Measurements from ENCODE around the gene PDE8B. TPM values are rescaled to one million over a fixed set of nuclear protein-coding genes. Genes with fewer than 3 reads are reported as not detected.

PDE8B gene
- total RNA-seq, 1 donor from 2014 or later, result 5.9 TPM

DNA sequence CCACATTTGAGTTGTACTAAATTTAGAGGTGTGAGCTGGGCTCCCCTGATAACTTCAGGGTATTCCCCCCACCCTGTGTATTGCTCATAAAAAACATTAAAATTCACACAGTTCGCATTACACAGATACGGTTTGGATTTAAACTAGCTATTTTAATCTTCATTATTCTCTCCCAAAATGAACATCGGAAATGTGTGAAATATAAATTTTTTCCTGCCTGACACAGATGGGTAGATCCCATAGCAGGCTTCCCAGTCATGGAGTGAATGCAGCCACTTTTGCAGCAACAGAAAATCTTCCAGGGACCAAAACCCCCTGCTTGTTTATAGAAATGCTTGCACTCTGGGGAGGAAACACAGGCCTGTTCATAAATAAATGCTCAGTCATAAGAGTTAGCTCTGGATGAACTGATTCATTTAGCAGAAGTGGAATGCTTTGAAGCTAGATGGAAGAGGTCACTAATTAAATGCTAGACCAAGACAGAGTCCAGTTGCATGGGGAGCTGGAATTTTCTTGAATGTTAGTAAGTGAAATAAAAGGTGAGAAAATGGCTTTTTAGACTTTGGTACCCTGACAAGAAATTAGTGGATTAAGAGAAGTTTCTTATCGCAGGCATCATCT lies 115.6 kb downstream of the PDE8B start:
- no peaks in the 10 kb centered on the region for H3K9me3 ChIP-seq (replicated peaks)
- no peak overlapping the region for H3K4me3 ChIP-seq
- H3K27ac ChIP-seq (replicated peaks), result no peak overlapping the region
- H3K27me3 ChIP-seq (ENCODE audit: low read depth), result no peaks in the 10 kb centered on the region
- no peaks in the 10 kb centered on the region for H3K36me3 ChIP-seq
- intact Hi-C loops (cut with micrococcal nuclease), result no loop called here
- no peaks in the 10 kb centered on the region for H3K4me1 ChIP-seq
- DNase-seq, result no peak
- TF ChIP-seq, protein P1, sequence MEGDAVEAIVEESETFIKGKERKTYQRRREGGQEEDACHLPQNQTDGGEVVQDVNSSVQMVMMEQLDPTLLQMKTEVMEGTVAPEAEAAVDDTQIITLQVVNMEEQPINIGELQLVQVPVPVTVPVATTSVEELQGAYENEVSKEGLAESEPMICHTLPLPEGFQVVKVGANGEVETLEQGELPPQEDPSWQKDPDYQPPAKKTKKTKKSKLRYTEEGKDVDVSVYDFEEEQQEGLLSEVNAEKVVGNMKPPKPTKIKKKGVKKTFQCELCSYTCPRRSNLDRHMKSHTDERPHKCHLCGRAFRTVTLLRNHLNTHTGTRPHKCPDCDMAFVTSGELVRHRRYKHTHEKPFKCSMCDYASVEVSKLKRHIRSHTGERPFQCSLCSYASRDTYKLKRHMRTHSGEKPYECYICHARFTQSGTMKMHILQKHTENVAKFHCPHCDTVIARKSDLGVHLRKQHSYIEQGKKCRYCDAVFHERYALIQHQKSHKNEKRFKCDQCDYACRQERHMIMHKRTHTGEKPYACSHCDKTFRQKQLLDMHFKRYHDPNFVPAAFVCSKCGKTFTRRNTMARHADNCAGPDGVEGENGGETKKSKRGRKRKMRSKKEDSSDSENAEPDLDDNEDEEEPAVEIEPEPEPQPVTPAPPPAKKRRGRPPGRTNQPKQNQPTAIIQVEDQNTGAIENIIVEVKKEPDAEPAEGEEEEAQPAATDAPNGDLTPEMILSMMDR (IDR thresholded peaks at IDR 0.05; ENCODE audit: borderline replicate concordance), result no peak

DNA sequence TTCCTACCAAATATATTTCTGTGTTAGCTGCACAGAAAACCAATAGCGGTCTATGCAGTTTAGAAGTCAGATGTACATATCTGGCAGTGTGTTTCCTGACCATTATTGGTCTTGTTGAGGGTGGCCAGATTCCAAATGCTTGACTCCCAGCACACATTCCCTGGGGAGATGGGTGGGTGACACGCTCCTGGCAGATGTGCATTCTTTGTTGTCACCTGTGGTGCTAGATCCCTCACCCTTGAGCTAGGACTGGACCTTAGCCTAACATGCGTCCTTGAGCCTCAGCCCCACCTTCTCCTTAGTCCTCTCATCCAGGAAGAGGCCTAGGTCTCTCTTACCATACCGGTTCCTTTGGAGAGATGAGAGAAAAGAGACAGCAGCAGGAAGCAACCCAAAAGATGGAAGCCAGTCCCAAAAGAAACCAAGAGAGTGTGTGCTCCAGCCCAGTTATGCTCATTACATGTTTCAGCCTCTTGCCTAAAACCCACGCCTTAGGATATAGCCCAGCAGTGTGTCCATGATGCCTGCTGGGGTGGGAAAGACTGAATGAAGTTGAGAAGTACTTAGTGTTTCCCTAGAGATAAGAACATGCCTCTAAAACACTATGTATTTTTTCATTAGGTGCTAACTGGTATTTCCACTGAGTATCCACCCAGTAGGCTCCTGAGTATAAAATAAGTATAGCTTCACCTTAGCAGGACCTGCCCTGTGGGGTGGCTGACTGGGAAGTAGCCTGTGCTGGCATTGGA lies 116.7 kb downstream of the PDE8B start:
- TF ChIP-seq, protein P1 (IDR thresholded peaks at IDR 0.05; ENCODE audit: borderline replicate concordance), result no peak
- Histone ChIP-seq H3K4me3 (no peak overlapping the region), H3K4me1 (no peaks in the 10 kb centered on the region), H3K36me3 (no peaks in the 10 kb centered on the region), H3K27me3 (ENCODE audit: low read depth) (no peaks in the 10 kb centered on the region), H3K27ac (replicated peaks) (no peak overlapping the region), H3K9me3 (replicated peaks) (no peaks in the 10 kb centered on the region)
- intact Hi-C loops (cut with micrococcal nuclease), result no loop called here
- DNase-seq, result no peak

DNA sequence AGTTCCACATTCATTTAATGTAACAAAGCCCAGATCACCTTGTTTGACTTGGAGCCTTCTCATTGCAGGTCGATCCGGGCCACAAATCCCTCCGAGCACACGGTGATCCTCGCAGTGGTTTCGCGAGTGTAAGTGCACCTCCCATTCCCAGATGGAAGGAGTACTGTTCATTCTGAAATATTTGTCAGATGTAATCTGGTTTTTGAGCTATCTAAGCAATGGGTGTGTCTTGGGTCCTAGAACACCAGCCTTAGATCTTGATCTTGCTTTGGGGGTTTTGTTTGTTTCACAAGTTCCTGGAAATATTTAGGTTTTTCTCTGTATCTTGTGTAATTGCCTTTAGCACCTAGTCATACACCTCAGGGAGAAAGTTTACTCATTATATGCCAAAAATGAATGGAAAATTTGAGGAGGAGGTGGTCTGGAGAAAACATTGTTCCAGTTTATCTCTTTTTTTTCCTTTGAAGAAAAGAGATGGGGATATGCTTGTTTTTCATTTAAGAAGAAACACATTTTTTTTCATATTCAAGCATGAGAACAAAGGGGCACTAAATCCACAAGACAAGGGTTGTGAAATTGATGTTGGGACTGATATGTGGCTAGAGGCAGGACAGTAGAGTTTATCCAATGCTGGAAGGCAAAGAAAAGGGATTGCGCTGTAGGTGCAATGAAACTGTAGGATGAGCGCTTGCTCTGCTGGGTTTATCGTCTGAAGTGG lies 118.6 kb downstream of the PDE8B start:
- H3K4me1 ChIP-seq, result peaks cover 10% of the 10 kb centered on the region
- H3K27me3 ChIP-seq (ENCODE audit: low read depth), result no peaks in the 10 kb centered on the region
- TF ChIP-seq, protein P1 (IDR thresholded peaks at IDR 0.05; ENCODE audit: borderline replicate concordance), result no peak
- intact Hi-C loops (cut with micrococcal nuclease), result no loop called here
- DNase-seq, result no peak
- no peak overlapping the region for H3K27ac ChIP-seq (replicated peaks)
- H3K4me3 ChIP-seq, result no peak overlapping the region
- no peaks in the 10 kb centered on the region for H3K9me3 ChIP-seq (replicated peaks)
- H3K36me3 ChIP-seq, result no peaks in the 10 kb centered on the region

GRCh38 chr5:77329664-77330430 lies 119.4 kb downstream of the PDE8B start:
- DNase-seq, result no peak
- Histone ChIP-seq H3K27ac (replicated peaks) (no peak overlapping the region), H3K27me3 (ENCODE audit: low read depth) (no peaks in the 10 kb centered on the region), H3K4me3 (no peak overlapping the region), H3K36me3 (no peaks in the 10 kb centered on the region), H3K4me1 (peaks cover 10% of the 10 kb centered on the region), H3K9me3 (replicated peaks) (no peaks in the 10 kb centered on the region)
- intact Hi-C loops (cut with micrococcal nuclease), result no loop called here
- TF ChIP-seq, protein P1 (IDR thresholded peaks at IDR 0.05; ENCODE audit: borderline replicate concordance), result no peak

GRCh38 chr5:77333036-77333435 lies 122.6 kb downstream of the PDE8B start:
- Histone ChIP-seq H3K27me3 (ENCODE audit: low read depth) (no peaks in the 10 kb centered on the region), H3K4me3 (no peak overlapping the region), H3K27ac (replicated peaks) (no peak overlapping the region), H3K4me1 (peaks cover 10% of the 10 kb centered on the region), H3K36me3 (no peaks in the 10 kb centered on the region), H3K9me3 (replicated peaks) (no peaks in the 10 kb centered on the region)
- TF ChIP-seq, protein P1 (IDR thresholded peaks at IDR 0.05; ENCODE audit: borderline replicate concordance), result no peak
- intact Hi-C loops (cut with micrococcal nuclease), result no loop called here
- no peak for DNase-seq
